ENCODE results near the gene CUL3.

DNA sequence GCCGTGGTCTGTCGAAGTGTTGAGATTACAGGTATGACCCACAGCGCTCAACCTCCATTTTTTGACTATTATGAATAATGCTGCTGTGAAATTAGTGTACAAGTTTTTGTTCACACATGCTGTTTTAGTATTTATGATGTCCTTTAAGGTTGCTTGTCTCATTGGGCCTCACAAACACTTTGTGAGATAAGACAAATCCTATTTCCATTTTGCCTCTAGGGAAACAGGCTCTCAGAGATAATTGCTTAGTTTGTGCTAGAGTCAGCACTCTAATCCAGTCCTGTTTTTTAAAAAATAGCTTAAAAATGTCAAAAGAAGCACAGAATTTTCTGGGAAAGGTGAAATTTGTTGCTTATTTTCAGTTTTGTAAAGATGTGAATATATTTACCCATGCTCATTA, 43.3 kb upstream of the CUL3 start:
- TF ChIP-seq, protein P1, sequence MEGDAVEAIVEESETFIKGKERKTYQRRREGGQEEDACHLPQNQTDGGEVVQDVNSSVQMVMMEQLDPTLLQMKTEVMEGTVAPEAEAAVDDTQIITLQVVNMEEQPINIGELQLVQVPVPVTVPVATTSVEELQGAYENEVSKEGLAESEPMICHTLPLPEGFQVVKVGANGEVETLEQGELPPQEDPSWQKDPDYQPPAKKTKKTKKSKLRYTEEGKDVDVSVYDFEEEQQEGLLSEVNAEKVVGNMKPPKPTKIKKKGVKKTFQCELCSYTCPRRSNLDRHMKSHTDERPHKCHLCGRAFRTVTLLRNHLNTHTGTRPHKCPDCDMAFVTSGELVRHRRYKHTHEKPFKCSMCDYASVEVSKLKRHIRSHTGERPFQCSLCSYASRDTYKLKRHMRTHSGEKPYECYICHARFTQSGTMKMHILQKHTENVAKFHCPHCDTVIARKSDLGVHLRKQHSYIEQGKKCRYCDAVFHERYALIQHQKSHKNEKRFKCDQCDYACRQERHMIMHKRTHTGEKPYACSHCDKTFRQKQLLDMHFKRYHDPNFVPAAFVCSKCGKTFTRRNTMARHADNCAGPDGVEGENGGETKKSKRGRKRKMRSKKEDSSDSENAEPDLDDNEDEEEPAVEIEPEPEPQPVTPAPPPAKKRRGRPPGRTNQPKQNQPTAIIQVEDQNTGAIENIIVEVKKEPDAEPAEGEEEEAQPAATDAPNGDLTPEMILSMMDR (IDR thresholded peaks at IDR 0.05), result no peak
- no peak for TF ChIP-seq POLR2A (IDR thresholded peaks at IDR 0.05)
